H1 (cell line): ENCODE measurements around the gene FBXO8. TPM values are rescaled to one million over a fixed set of nuclear protein-coding genes. Genes with fewer than 3 reads are reported as not detected.

ENCODE experiments used
- JUND ChIP-seq: IDR thresholded peaks from 2 replicates; pipeline ENCODE4 v1.6.1; 2011; ENCODE audit warnings: mild to moderate bottlenecking, improper control_type of control experiment, low read length
- polyA plus RNA-seq, 7 experiments: library from polyadenylated mRNA; depleted of rRNA in 3 of 7; stranded (reverse) in 5 of 7; unstranded in 2 of 7; fragments of >200 nt in 5 of 7; fragments of 200-250 nt in 2 of 7; gene quantifications; 1 replicate in 5 of 7; 2 replicates in 1 of 7; 4 replicates in 1 of 7; pipeline versions ENCODE4 v1.2.1 to v1.2.3, GENCODE V29; 2011 to 2013; ENCODE audit warnings: missing spikeins in 2 of 7, mixed read lengths in 2 of 7
- total RNA-seq: library from RNA; stranded (reverse); fragmentation: NEBNext Ultra II Directional; extraction: Animal tissue kit (Norgen Biotek cat#: 25700); gene quantifications from 2 replicates; pipeline ENCODE4 v1.2.1, GENCODE V29; 2021
- TF ChIP-seq, protein P1 (sequence below): IDR thresholded peaks from 2 replicates; pipeline ENCODE4 v1.6.1; 2011; ENCODE audit warnings: low read length, improper control_type of control experiment

Gene FBXO8
- total and polyA plus RNA-seq, 2 of the 8 experiments (the other 6 are each of a cell fraction or from before 2014, with no cell fraction given): 5.1 to 7.5 TPM

DNA sequence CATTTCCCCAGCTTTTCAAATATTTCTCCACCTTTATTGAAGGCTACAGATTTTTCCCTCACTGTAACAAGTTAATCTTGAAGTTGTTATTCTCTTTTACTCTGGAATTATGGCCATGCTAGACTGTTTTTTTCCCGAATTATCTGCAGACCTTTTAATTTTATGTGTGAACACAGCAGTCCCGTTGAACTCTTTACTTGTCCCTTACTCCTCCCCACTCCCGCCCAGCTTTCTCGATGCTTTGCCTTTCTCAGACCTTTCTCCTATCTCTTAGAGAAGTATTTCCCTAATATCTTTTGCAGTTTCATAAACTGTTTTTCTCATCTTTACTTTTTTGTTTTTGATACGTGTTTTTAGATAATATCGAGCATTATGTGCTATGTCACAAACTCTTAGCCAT, 1.0 kb upstream of the FBXO8 start (continued):
- TF ChIP-seq, protein P1, sequence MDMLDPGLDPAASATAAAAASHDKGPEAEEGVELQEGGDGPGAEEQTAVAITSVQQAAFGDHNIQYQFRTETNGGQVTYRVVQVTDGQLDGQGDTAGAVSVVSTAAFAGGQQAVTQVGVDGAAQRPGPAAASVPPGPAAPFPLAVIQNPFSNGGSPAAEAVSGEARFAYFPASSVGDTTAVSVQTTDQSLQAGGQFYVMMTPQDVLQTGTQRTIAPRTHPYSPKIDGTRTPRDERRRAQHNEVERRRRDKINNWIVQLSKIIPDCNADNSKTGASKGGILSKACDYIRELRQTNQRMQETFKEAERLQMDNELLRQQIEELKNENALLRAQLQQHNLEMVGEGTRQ: no peak
- TF ChIP-seq JUND: no peak
